Mesendoderm (in vitro differentiated cells): ENCODE data around the gene WASF1.
A peak's percentile ranks its signal among the peaks of the same experiment; 100 is the strongest.

Source experiments
- DNase-seq: peaks from one replicate; pipeline ENCODE4 v3.0.0; 2013
- H2AK5ac ChIP-seq: 2 replicates; pipeline ENCODE4 v1.6.1; 2013; ENCODE audit warnings: low read length, inconsistent platforms
- H2BK120ac ChIP-seq: 2 replicates; pipeline ENCODE4 v1.6.1; 2013; ENCODE audit warnings: low read depth, mild to moderate bottlenecking, low read length, moderate library complexity, mixed read lengths
- H2BK15ac ChIP-seq: replicated peaks from 2 replicates; pipeline ENCODE4 v1.6.1; 2013; ENCODE audit warnings: low read depth, mild to moderate bottlenecking, moderate library complexity
- H2BK5ac ChIP-seq: 2 replicates; pipeline ENCODE4 v1.6.1; 2013; ENCODE audit warnings: low read length, inconsistent platforms
- H3K18ac ChIP-seq: 2 replicates; pipeline ENCODE4 v1.6.1; 2013; ENCODE audit warnings: mild to moderate bottlenecking, low read length, mixed read lengths
- H3K23ac ChIP-seq: one replicate; pipeline ENCODE4 v1.6.1; 2013; ENCODE audit warnings: low read length
- H3K27ac ChIP-seq: 2 replicates; pipeline ENCODE4 v1.5.1; 2013; ENCODE audit warnings: low read depth, mild to moderate bottlenecking, inconsistent platforms, low read length, moderate library complexity
- H3K27me3 ChIP-seq: 2 replicates; pipeline ENCODE4 v1.6.1; 2013; ENCODE audit warnings: low read length, control low read depth, mild to moderate bottlenecking, inconsistent platforms; ENCODE audit not compliant: insufficient read depth, poor library complexity
- H3K36me3 ChIP-seq: 2 replicates; pipeline ENCODE4 v1.6.1; 2013; ENCODE audit warnings: low read length, inconsistent platforms; ENCODE audit not compliant: control insufficient read depth, insufficient read depth
- H3K4ac ChIP-seq: one replicate; pipeline ENCODE4 v1.6.1; 2013; ENCODE audit warnings: low read depth, mild to moderate bottlenecking, low read length, moderate library complexity
- H3K4me1 ChIP-seq: 2 replicates; pipeline ENCODE4 v1.6.1; 2013; ENCODE audit warnings: low read depth, low read length, inconsistent platforms; ENCODE audit not compliant: control insufficient read depth
- H3K4me2 ChIP-seq: 2 replicates; pipeline ENCODE4 v1.6.1; 2013; ENCODE audit warnings: low read length
- H3K4me3 ChIP-seq: 2 replicates; pipeline ENCODE4 v1.5.1; 2013; ENCODE audit warnings: mild to moderate bottlenecking, low read length
- H3K56ac ChIP-seq: one replicate; pipeline ENCODE4 v1.6.1; 2013; ENCODE audit warnings: low read length
- H3K79me1 ChIP-seq: 2 replicates; pipeline ENCODE4 v1.6.1; 2013; ENCODE audit warnings: low read length, inconsistent platforms
- H3K79me2 ChIP-seq: 2 replicates; pipeline ENCODE4 v1.6.1; 2013; ENCODE audit warnings: mild to moderate bottlenecking, low read length; ENCODE audit not compliant: control insufficient read depth, insufficient read depth
- H3K9ac ChIP-seq: 2 replicates; pipeline ENCODE4 v1.6.1; 2013; ENCODE audit warnings: low read length, inconsistent platforms
- H4K5ac ChIP-seq: one replicate; pipeline ENCODE4 v1.6.1; 2013; ENCODE audit warnings: low read length
- H4K8ac ChIP-seq: one replicate; pipeline ENCODE4 v1.6.1; 2013; ENCODE audit warnings: low read depth, mild to moderate bottlenecking, control low read depth, low read length, moderate library complexity
- WGBS: extraction: QIAGEN DNeasy Blood & Tissue Kit; methylation state at CpG from one replicate; pipeline ENCODE4 v1.1.7; 2013; ENCODE audit warnings: low lambda C conversion rate, missing lambda C conversion rate; ENCODE audit not compliant: insufficient coverage; ENCODE audit errors: extremely low coverage; 5-methylcytosine and 5-hydroxymethylcytosine counted together

Gene WASF1

DNA sequence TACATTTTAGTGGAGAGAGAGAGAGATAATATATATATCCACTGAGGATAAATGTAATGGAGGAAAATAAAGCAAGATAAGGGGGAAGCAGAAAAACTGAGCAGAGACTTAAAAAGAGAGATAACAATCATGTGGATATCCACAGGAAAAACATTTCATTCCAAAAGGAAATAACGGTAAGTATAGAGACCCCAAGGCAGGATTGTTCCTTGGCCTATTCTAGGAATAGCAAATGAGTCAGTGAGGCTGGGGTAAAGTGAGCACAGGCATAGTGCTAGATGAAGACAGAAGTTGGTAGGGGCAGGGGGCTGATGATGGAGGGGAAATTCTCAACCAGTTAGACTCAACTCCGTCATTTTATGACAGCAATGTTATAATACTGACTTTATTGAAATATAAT is 12.0 kb upstream of the WASF1 start:
- Histone ChIP-seq H3K23ac (no peak overlapping the region), H3K27ac (no peak overlapping the region), H3K4ac (no peak overlapping the region), H3K56ac (no peak overlapping the region), H3K27me3 (no peaks in the 10 kb centered on the region), H4K5ac (no peak overlapping the region), H3K4me3 (no peak overlapping the region), H3K4me2 (no peak overlapping the region), H3K79me2 (peaks cover 16% of the 10 kb centered on the region), H3K4me1 (peaks cover 12% of the 10 kb centered on the region), H2AK5ac (no peak overlapping the region), H2BK120ac (no peak overlapping the region), H3K79me1 (peaks cover 11% of the 10 kb centered on the region), H3K36me3 (no peaks in the 10 kb centered on the region), H2BK15ac (no peak overlapping the region), H2BK5ac (no peak overlapping the region), H3K9ac (no peak overlapping the region), H4K8ac (no peak overlapping the region), H3K18ac (no peak overlapping the region)
- WGBS, result no CpG with 5 or more reads among the region's 2 CpGs
- no peak for DNase-seq

DNA sequence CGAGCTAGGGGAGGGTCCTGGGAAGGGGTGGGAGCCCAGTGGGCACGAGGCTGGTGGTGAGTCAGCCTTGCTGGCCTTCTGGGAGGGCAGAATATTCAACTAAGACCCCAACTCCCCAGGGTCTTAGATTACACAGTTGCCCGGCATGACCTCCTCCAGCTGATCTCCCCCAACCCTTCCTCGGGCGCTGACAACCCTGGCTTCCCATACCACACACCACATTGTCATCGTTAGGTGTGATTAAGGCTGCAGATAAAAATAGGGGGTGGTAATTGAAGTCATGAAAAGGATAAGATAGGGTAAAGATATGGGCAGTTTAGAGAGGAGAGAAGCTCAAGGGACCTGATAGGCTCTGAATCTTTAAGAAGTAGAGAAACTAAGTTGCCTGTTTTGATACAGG is 11.3 kb upstream of the WASF1 start:
- Histone ChIP-seq H3K9ac (no peak overlapping the region), H3K27ac (no peak overlapping the region), H2BK120ac (no peak overlapping the region), H4K5ac (no peak overlapping the region), H3K18ac (no peak overlapping the region), H3K27me3 (no peaks in the 10 kb centered on the region), H3K4ac (no peak overlapping the region), H2AK5ac (no peak overlapping the region), H3K4me2 (no peak overlapping the region), H2BK15ac (no peak overlapping the region), H2BK5ac (no peak overlapping the region), H3K23ac (no peak overlapping the region), H3K36me3 (no peaks in the 10 kb centered on the region), H3K4me1 (peaks cover 12% of the 10 kb centered on the region), H3K79me1 (peaks cover 13% of the 10 kb centered on the region), H4K8ac (no peak overlapping the region), H3K56ac (no peak overlapping the region), H3K79me2 (peaks cover 20% of the 10 kb centered on the region), H3K4me3 (no peak overlapping the region)
- peak; percentile 94 for DNase-seq
- no CpG with 5 or more reads among the region's 6 CpGs for WGBS

DNA sequence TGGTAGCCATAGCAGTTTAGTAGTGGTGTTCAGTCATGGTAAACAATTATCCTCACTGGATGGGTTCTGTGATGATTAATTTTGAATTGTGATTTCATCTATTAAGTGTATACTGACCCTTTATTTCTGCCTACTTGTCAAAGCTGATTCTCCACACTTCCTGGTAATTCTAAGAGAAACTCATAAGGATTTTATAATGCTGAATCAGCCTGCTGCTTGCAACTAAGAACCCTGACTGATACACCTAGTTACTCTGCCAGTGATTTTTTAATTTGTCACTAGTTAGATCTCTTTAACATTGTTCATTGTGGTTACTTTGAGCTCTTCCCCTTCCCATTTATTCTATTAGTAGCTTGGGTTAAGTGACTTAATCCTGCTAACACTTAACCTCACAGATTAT is 9.3 kb upstream of the WASF1 start:
- no peak overlapping the region for H2BK5ac ChIP-seq
- no peak for DNase-seq
- H2AK5ac ChIP-seq, result no peak overlapping the region
- H3K23ac ChIP-seq, result no peak overlapping the region
- no peak overlapping the region for H3K4me3 ChIP-seq
- H4K5ac ChIP-seq, result no peak overlapping the region
- H3K18ac ChIP-seq, result no peak overlapping the region
- H4K8ac ChIP-seq, result no peak overlapping the region
- H3K27ac ChIP-seq, result no peak overlapping the region
- H3K4me1 ChIP-seq, result peaks cover 12% of the 10 kb centered on the region
- H2BK15ac ChIP-seq, result no peak overlapping the region
- no peaks in the 10 kb centered on the region for H3K36me3 ChIP-seq
- peaks cover 12% of the 10 kb centered on the region for H3K79me1 ChIP-seq
- H3K27me3 ChIP-seq, result no peaks in the 10 kb centered on the region
- no peak overlapping the region for H3K9ac ChIP-seq
- no peak overlapping the region for H3K4me2 ChIP-seq
- H2BK120ac ChIP-seq, result no peak overlapping the region
- no peak overlapping the region for H3K56ac ChIP-seq
- peaks cover 23% of the 10 kb centered on the region for H3K79me2 ChIP-seq
- no peak overlapping the region for H3K4ac ChIP-seq

DNA sequence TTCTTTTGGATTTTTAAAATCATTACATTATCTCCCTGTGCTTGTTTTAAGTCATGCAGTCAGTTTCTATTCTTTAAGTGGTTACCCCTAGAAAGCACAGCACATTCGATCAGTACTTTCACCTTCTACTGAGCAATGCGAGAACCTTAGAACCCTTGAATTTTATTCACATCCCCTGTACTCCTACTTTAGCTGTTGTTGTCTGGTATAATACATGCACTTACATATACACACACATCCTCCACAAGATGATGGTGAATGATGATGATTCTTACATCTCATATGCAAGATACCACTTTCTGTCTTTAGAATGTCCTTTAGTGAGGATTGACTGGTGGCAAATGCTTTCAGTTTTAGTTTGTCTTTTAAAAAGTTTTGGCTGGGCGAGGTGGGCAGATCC is 6.4 kb upstream of the WASF1 start:
- peaks cover 19% of the 10 kb centered on the region for H3K79me1 ChIP-seq
- H2BK120ac ChIP-seq, result no peak overlapping the region
- no peak overlapping the region for H3K27ac ChIP-seq
- peak overlapping the region; percentile 52 for H3K4ac ChIP-seq
- peaks cover 48% of the 10 kb centered on the region for H3K79me2 ChIP-seq
- no peak overlapping the region for H4K5ac ChIP-seq
- no peaks in the 10 kb centered on the region for H3K36me3 ChIP-seq
- H2BK5ac ChIP-seq, result no peak overlapping the region
- H3K4me2 ChIP-seq, result no peak overlapping the region
- H3K18ac ChIP-seq, result no peak overlapping the region
- peaks cover 9% of the 10 kb centered on the region for H3K4me1 ChIP-seq
- no peak overlapping the region for H4K8ac ChIP-seq
- H2BK15ac ChIP-seq, result no peak overlapping the region
- no peaks in the 10 kb centered on the region for H3K27me3 ChIP-seq
- H2AK5ac ChIP-seq, result no peak overlapping the region
- H3K4me3 ChIP-seq, result no peak overlapping the region
- H3K9ac ChIP-seq, result no peak overlapping the region
- no peak overlapping the region for H3K56ac ChIP-seq
- no peak overlapping the region for H3K23ac ChIP-seq
- DNase-seq, result no peak
- WGBS, result no CpG with 5 or more reads among the region's 3 CpGs

DNA sequence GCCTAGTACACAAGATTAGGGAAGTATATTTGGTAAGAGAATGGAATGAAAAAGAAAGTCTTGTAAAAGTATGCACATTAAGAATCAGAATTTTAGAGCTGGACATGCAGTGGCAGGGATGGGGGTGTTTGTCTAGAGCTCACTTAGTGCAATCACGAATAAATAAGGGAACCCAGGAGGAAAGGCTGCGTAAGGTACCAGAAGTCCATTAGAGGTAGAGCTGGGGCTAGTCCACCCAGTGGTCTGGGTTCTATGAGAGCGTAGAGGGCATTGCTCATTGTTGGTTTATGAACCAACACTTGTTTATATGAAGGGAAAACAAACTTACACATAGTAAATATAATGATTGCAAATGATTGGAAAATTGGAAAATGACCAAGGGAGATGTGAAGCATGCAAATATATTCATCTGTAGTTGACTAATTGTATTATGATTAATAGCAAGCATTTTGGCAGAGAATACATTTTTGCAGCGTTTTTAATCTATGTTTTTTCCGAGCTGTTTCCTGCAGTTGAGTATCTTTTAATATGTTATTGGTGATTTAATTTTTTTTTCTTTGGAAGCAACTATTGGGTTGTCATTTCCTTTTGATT is 3.9 kb upstream of the WASF1 start:
- Histone ChIP-seq H3K4me3 (no peak overlapping the region), H4K5ac (no peak overlapping the region), H3K79me1 (peaks cover 14% of the 10 kb centered on the region), H3K27me3 (no peaks in the 10 kb centered on the region), H3K4me2 (no peak overlapping the region), H3K4me1 (no peaks in the 10 kb centered on the region), H2BK120ac (no peak overlapping the region), H3K23ac (no peak overlapping the region), H4K8ac (no peak overlapping the region), H3K4ac (no peak overlapping the region), H2BK15ac (no peak overlapping the region), H2AK5ac (no peak overlapping the region), H3K36me3 (no peaks in the 10 kb centered on the region), H3K56ac (no peak overlapping the region), H2BK5ac (no peak overlapping the region), H3K79me2 (peaks cover 38% of the 10 kb centered on the region), H3K9ac (no peak overlapping the region), H3K27ac (no peak overlapping the region), H3K18ac (no peak overlapping the region)
- no peak for DNase-seq
- WGBS, result no CpG with 5 or more reads among the region's 5 CpGs
